HAP-1 (cell line): ENCODE measurements around the gene SMARCC2.
"Not testable (repeated sequence)": the region's sequence is repeated elsewhere in the genome, so short reads cannot be mapped to it uniquely, and the experiment has no call there.

Experiments used
- DNase-seq, 2 experiments: peaks; one replicate each; pipeline ENCODE4 v3.0.0-alpha.2; 2016 to 2020; ENCODE audit warnings: low spot score in 2 of 2
- H3K27me3 ChIP-seq: fragments of 250-450 bp; sonication (Bioruptor Pico); 2 replicates; pipeline ENCODE4 v1.5.1; 2020; ENCODE audit warnings: low read depth, mild to moderate bottlenecking, moderate library complexity
- H3K36me3 ChIP-seq: fragments of 250-450 bp; sonication (Bioruptor Pico); replicated peaks from 2 replicates; pipeline ENCODE4 v1.5.1; 2020; ENCODE audit warnings: mild to moderate bottlenecking
- H3K4me1 ChIP-seq: fragments of 250-450 bp; sonication (Bioruptor Pico); 2 replicates; pipeline ENCODE4 v1.5.1; 2020; ENCODE audit warnings: mild to moderate bottlenecking
- H3K4me3 ChIP-seq: fragments of 250-450 bp; sonication (Bioruptor Pico); 2 replicates; pipeline ENCODE4 v1.5.1; 2020; ENCODE audit warnings: mild to moderate bottlenecking, moderate library complexity
- H3K9me3 ChIP-seq: fragments of 250-450 bp; sonication (Bioruptor Pico); 2 replicates; pipeline ENCODE4 v1.5.1; 2020; ENCODE audit warnings: mild to moderate bottlenecking, moderate library complexity
- in situ Hi-C: fragments of 300-500 bp; cut with MboI; formaldehyde crosslinking; loops from 3 replicates; pipeline ENCODE4 v1.14.3; 2020; ENCODE audit warnings: low sequenced_read_pairs, inconsistent platforms, mixed read lengths

The SMARCC2 gene

DNA sequence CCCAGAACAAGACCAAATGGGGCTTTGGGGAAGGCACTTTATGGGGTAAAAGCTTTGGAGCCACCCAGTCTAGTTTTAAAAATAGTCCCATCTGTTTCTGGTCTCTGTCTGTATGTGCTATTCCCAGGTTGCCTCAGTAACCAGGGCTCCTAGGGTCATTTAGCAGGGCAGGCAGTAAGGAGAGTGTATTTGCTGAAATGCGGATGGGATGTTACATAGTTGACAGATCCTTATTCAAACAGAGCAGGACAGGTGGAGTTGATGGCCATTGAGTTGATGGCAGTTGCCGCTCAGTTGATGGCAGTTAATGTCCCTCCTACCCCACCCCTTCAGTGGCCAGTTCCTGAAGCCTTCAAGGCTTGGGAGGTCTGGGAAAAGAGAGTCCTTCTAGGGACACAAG, 66.6 kb downstream of the SMARCC2 start:
- in situ Hi-C loops, result loop anchor here (25.0 kb wide), 1 partner anchor 1835 kb away; the partner anchor contains the start of genes CBX5 and HNRNPA1
- H3K4me1 ChIP-seq, result peaks cover 20% of the 10 kb centered on the region

DNA sequence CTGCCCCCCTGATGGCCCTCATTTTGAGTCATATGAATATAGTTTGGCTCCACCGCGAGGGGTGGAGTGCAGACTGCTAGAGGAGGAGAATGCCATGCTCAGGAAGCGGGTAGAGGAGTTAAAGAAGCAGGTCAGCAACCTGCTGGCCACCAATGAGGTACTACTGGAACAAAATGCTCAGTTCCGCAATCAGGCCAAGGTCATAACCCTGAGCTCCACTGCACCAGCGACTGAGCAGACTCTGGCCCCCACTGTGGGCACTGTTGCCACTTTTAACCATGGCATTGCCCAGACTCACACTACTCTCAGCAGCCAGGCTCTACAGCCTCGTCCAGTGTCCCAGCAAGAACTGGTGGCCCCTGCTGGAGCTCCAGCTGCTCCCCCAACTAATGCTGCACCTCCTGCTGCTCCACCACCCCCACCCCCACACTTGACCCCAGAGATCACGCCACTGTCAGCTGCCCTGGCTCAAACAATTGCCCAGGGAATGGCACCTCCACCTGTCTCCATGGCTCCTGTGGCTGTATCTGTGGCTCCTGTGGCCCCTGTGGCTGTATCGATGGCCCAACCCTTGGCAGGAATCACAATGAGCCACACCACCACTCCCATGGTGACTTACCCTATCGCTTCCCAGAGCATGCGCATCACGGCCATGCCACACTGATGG, 67.9 kb downstream of the SMARCC2 start:
- peaks cover 10% of the 10 kb centered on the region for H3K4me1 ChIP-seq
- no peaks in the 10 kb centered on the region for H3K9me3 ChIP-seq
- H3K4me3 ChIP-seq, result no peak overlapping the region
- DNase-seq, result no peak
- in situ Hi-C loops, result loop anchor here (25.0 kb wide), 1 partner anchor 1834 kb away; the partner anchor contains the start of genes CBX5 and HNRNPA1
- no peaks in the 10 kb centered on the region for H3K27me3 ChIP-seq
- H3K36me3 ChIP-seq, result peaks cover 25% of the 10 kb centered on the region

More for the DNA sequence above, 66.6 kb downstream of the SMARCC2 start:
- Histone ChIP-seq H3K36me3 (peaks cover 14% of the 10 kb centered on the region), H3K9me3 (no peaks in the 10 kb centered on the region), H3K27me3 (no peaks in the 10 kb centered on the region), H3K4me3 (no peak overlapping the region)
- no peak for DNase-seq

DNA sequence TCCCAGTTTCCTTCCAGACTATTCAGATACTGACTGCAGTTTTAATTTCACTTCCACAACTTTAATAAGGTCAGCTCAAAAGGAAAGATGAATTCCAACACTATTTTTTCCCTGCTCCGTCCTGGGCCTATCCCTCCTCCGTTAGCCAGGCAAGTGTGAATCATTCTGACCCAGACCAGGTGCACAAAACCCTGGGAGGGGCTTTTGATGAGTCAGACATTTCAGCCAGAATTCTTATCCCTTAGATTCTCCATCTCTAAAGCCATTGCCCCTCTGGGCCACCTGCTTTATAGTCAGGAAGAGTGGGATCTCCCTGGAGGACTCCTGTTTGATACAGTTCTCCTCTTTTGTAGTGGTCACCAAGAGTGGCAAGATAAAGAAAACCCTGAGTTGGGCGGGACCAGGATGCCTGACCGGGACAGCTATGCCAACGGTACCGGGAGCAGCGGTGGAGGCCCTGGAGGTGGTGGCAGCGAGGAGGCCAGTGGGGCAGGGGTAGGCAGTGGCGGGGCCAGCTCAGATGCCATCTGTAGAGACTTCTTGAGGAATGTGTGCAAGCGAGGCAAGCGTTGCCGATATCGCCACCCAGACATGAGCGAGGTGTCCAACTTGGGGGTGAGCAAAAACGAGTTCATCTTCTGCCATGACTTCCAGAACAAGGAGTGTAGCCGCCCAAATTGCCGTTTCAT, 69.0 kb downstream of the SMARCC2 start:
- Histone ChIP-seq H3K4me3 (no peak overlapping the region), H3K27me3 (no peaks in the 10 kb centered on the region), H3K36me3 (peaks cover 25% of the 10 kb centered on the region), H3K4me1 (peaks cover 12% of the 10 kb centered on the region), H3K9me3 (no peaks in the 10 kb centered on the region)
- DNase-seq, result no peak
- in situ Hi-C loops, result loop anchor here (25.0 kb wide), 1 partner anchor 1833 kb away; the partner anchor contains the start of genes CBX5 and HNRNPA1

GRCh38 chr12:56119361-56119796, 69.9 kb downstream of the SMARCC2 start:
- H3K27me3 ChIP-seq, result no peaks in the 10 kb centered on the region

GRCh38 chr12:56118688-56119357, 70.5 kb downstream of the SMARCC2 start:
- H3K9me3 ChIP-seq, result no peaks in the 10 kb centered on the region
- in situ Hi-C loops, result loop anchor here (5.0 to 25.0 kb wide), 3 partner anchors 68 to 1832 kb away; partner anchors contain the start of genes CBX5, HNRNPA1 and SMARCC2
- H3K4me3 ChIP-seq, result peak overlapping the region; percentile 83
- no peaks in the 10 kb centered on the region for H3K27me3 ChIP-seq
- H3K4me1 ChIP-seq, result peaks cover 12% of the 10 kb centered on the region
- H3K36me3 ChIP-seq, result peaks cover 30% of the 10 kb centered on the region
- DNase-seq, result no peak

More at GRCh38 chr12:56119361-56119796, 69.9 kb downstream of the SMARCC2 start:
- peaks cover 25% of the 10 kb centered on the region for H3K36me3 ChIP-seq
- H3K9me3 ChIP-seq, result no peaks in the 10 kb centered on the region
- peak; percentile 93 to 97 for DNase-seq
- in situ Hi-C loops, result loop anchor here (5.0 to 25.0 kb wide), 3 partner anchors 68 to 1832 kb away; partner anchors contain the start of genes CBX5, HNRNPA1 and SMARCC2
- peaks cover 12% of the 10 kb centered on the region for H3K4me1 ChIP-seq
- H3K4me3 ChIP-seq, result peak overlapping the region; percentile 83

DNA sequence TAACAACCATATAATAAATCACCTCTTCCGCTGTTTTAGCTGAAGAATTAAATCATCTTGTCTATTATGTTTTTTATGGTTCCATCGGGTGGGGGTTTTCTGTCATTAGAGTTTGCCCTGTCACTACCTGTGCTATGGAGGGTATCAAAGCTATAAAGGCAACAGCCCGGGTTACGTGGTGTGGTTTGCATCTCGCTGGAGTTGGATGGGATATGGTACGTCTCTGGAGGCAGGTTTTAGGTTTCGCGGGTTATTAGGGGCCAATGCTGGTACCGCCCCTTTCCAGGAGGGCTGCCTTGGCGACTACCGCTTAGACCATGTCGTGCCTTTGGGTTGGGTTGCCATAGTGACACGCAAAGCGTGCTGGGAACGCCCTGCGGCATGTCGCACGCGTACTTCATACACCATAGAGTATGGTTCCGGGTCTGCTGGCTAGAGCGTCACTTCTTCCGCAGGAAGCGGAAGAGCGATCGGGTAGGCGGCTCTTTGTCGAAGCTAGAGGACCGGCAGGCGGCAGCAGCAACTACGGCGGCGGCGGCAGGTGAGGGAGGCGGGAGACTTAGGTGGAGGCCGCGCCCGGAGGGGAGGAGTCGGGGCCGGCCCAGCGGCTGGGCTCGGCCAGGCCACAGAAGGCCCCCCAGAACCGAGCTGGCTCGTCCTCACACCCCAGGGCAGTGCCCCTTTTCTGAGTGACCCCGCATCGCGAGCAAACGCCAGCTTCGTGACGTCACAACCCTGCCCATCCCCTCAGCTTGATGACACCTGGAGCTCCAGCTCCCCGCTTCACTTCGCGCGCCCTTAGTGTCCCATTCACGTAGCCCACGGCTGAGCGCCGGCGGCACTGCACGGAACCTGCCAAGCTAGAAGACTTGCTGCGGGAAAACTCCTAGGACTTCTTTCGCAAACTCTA, 71.2 kb downstream of the SMARCC2 start, which contains the start of gene ZC3H10:
Gene ZC3H10, plus strand, starts transcription at position 489 of the 910 bp plus-strand sequence. CDS start 2,297 bp downstream, outside the sequence.
- in situ Hi-C loops, result loop anchor here (5.0 to 25.0 kb wide), 3 partner anchors 69 to 1831 kb away; partner anchors contain the start of genes CBX5, HNRNPA1 and SMARCC2
- H3K36me3 ChIP-seq, result peaks cover 33% of the 10 kb centered on the region
- no peaks in the 10 kb centered on the region for H3K9me3 ChIP-seq
- no peaks in the 10 kb centered on the region for H3K27me3 ChIP-seq
- peak; percentile 97 to 99 for DNase-seq
- peak within 1 kb of the TSS; percentile 83 for H3K4me3 ChIP-seq
- peaks cover 12% of the 10 kb centered on the region for H3K4me1 ChIP-seq

DNA sequence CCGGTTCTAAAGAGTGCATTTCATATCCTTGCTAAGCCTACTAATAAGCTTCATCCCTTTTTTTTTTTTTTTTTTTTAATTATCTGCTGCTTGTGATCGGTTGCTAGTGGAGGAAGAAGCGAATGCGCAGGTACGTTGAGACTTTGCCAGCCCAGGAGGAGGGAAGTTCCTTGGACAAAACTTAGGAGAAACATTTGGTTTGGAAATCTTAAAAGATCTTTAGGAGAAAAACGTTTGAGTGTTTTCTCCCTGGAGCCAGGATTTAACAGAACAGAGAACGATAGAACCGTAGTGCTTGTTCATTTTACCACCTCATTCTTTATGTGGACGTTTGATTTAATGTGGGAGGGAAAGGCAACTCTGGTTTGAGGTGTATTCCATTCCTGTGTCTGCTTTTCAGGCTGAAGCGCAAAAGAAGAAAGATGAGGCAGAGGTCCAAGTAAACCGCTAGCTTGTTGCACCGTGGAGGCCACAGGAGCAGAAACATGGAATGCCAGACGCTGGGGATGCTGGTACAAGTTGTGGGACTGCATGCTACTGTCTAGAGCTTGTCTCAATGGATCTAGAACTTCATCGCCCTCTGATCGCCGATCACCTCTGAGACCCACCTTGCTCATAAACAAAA, 72.1 kb downstream of the SMARCC2 start:
- H3K9me3 ChIP-seq, DNase-seq, H3K27me3 ChIP-seq: not testable (repeated sequence)
- in situ Hi-C loops, result loop anchor here (5.0 to 25.0 kb wide), 3 partner anchors 70 to 1830 kb away; partner anchors contain the start of genes CBX5, HNRNPA1 and SMARCC2
- Histone ChIP-seq H3K4me1 (peaks cover 12% of the 10 kb centered on the region), H3K4me3 (peak overlapping the region; percentile 83), H3K36me3 (peaks cover 41% of the 10 kb centered on the region)

- in situ Hi-C loops, result loop anchor here (5.0 to 25.0 kb wide), 3 partner anchors 71 to 1829 kb away; partner anchors contain the start of genes CBX5, HNRNPA1 and SMARCC2
- no peaks in the 10 kb centered on the region for H3K9me3 ChIP-seq
- H3K36me3 ChIP-seq, result peaks cover 48% of the 10 kb centered on the region
- H3K4me1 ChIP-seq, result peaks cover 12% of the 10 kb centered on the region
- H3K27me3 ChIP-seq, result no peaks in the 10 kb centered on the region
- DNase-seq, result peak; percentile 83 to 93
- peak within 1 kb of the TSS; percentile 83 for H3K4me3 ChIP-seq
These were observed 72.8 kb downstream of the SMARCC2 start, which contains the start of gene RPL41 for GRCh38 chr12:56116267-56117081. TSS of gene RPL41 (plus strand) at chr12:56116633.

DNA sequence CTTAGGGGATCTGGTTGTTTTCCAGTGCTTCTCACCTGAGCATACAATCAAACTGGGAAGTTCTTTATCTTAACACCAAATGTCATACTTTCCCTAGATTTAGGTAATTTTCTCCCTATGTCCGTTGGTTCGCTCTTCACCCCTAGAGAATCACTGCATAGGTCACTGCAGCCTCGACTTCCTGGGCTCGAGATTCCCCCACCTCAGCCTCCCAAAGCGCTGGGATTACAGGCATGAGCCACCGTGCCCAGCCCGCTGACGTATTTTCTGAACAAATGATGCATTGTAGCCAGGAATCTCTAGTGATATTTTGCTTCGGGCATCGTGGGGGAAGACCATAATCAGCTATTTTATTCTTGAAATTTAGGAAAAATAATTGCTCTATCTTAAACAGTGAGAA, 74.0 kb downstream of the SMARCC2 start:
- in situ Hi-C loops, result loop anchor here (5.0 to 25.0 kb wide), 3 partner anchors 72 to 1828 kb away; partner anchors contain the start of genes CBX5, HNRNPA1 and SMARCC2
- no peaks in the 10 kb centered on the region for H3K9me3 ChIP-seq
- peaks cover 12% of the 10 kb centered on the region for H3K4me1 ChIP-seq
- peaks cover 52% of the 10 kb centered on the region for H3K36me3 ChIP-seq
- no peaks in the 10 kb centered on the region for H3K27me3 ChIP-seq
- peak overlapping the region; percentile 83 for H3K4me3 ChIP-seq
- DNase-seq, result no peak

- DNase-seq, result no peak
- Histone ChIP-seq H3K4me3 (no peak overlapping the region), H3K4me1 (peaks cover 5% of the 10 kb centered on the region; the same call in 1 of the 2 replicates), H3K27me3 (no peaks in the 10 kb centered on the region), H3K9me3 (no peaks in the 10 kb centered on the region), H3K36me3 (peaks cover 60% of the 10 kb centered on the region)
- in situ Hi-C loops, result loop anchor here (10.0 to 25.0 kb wide), 2 partner anchors 379 to 1827 kb away; partner anchors contain the start of genes CBX5 and HNRNPA1
These were observed 75.2 kb downstream of the SMARCC2 start for GRCh38 chr12:56114084-56114483.
